K562 (cell line): ENCODE measurements around the gene CACNB1.

Source experiments
- CTCF ChIP-seq, 3 experiments: IDR thresholded peaks in 2 of 3; conservative IDR thresholded peaks in 1 of 3; 2 replicates each; pipeline ENCODE4 v1.5.1; 2011 to 2012; ENCODE audit warnings: low read length in 3 of 3, mild to moderate bottlenecking in 3 of 3, control low read depth in 2 of 3, improper control_type of control experiment in 1 of 3, inconsistent platforms in 1 of 3, low read depth in 1 of 3, mixed read lengths in 1 of 3, moderate library complexity in 1 of 3; ENCODE audit not compliant: insufficient read depth in 2 of 3
- SIRT6 ChIP-seq: IDR thresholded peaks from one replicate; pipeline ENCODE4 v1.6.1; 2012; ENCODE audit warnings: low read depth, mild to moderate bottlenecking, control low read depth, inconsistent platforms, low read length, moderate library complexity
- SP2 ChIP-seq: IDR thresholded peaks from 2 replicates; pipeline ENCODE4 v1.6.1; 2011; ENCODE audit warnings: mild to moderate bottlenecking, low read depth, low read length, moderate library complexity; ENCODE audit not compliant: poor library complexity, severe bottlenecking; ENCODE audit errors: extremely low read depth

DNA sequence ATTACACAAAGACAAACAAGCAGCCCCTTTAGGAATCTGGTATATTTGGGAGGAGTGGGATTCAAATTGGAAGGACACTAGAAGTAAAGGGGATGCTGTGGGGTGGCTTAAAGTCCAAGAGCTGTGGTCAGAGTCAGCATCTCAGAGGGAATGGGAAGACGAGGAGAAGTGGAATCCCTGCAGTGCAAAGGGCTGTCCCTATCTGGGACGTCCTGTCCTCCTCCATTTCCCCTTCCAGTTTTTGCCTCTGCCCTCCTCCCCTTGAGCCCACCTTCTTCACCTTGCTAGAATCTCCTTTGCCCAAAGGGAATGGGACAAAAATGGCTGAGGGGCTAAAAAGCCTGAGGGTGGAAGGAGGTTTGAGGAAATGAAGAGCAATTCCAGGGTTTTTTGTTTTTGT lies 41.8 kb downstream of the CACNB1 start:
- TF ChIP-seq CTCF (IDR thresholded peaks at IDR 0.05 in 2 of 3, conservative IDR thresholded peaks at IDR 0.05 in 1 of 3; ENCODE audit: insufficient read depth in 2 of 3, low read depth in 1 of 3, low read length in 3 of 3) (no peak), SIRT6 (no peak), SP2 (no peak)
